ENCODE results near the gene RSRC2.
"Not testable (repeated sequence)": the region's sequence is repeated elsewhere in the genome, so short reads cannot be mapped to it uniquely, and the experiment has no call there.

RSRC2 gene, protein sequence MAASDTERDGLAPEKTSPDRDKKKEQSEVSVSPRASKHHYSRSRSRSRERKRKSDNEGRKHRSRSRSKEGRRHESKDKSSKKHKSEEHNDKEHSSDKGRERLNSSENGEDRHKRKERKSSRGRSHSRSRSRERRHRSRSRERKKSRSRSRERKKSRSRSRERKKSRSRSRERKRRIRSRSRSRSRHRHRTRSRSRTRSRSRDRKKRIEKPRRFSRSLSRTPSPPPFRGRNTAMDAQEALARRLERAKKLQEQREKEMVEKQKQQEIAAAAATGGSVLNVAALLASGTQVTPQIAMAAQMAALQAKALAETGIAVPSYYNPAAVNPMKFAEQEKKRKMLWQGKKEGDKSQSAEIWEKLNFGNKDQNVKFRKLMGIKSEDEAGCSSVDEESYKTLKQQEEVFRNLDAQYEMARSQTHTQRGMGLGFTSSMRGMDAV

DNA sequence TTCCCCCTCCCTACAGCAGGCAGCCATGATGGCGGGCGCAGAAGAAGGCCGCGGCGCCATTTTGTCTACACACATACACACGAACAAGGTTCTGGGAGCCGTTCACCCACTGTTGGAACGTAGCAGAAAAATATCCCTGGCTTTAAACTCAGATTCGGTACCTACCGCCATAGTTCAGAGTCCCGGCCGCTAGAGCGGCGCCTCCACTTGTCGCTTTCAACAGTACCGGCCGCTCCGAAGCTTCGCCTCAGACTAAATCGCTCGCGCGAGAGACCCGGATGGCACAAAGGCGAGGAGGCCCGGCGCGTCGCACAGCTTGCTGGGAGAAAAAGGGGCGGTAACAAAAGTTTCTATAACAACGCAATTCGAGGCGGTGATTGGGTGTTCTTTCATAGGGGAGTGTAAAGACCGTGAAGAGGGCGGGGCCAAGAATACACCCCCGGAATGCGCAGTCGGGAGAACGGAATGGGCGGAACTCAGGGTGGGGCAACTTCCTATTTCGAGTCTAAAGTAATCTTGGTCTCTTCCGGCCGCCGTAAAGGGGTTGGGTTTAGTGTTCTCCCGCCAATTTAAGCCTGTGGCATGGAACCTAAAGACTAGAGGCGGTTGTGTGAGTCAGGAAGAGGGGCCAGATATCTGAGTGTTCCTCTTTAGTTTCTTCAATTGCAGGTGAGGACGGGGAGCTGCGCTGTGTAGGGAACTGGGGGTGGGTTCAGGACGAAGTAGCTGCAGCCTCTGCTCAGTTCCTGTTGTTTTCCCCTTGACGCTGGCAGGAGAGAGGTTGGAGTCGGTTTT lies at the start of gene RSRC2, which contains the start of gene KNTC1:
RSRC2 (minus strand) TSS at position 254 of the 795 bp plus-strand sequence; CDS start at position 171, 83 bp downstream.
KNTC1 (plus strand) TSS at position 567 of the 795 bp plus-strand sequence. CDS start 2,815 bp downstream, outside the sequence.
- peak; percentile 31 for DNase-seq

- no peak for DNase-seq
Observed at GRCh38 chr12:122571821-122572220, 45.1 kb upstream of the RSRC2 start.

DNA sequence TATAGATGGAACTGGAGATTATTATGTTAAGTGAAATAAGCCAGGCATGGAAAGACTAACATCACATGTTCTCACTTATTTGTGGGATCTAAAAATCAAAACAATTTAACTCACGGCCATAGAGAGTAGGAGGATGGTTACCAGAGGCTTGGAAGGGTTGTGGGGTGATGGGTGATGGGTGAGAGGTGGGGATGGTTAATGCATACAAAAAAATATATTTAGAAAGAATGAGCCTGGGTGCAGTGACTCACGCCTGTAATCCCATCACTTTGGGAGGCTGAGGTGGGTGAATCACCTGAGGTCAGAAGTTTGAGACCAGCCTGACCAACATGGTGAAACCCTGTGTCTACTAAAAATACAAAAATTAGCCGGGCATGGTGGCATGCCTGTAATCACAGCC lies 43.3 kb upstream of the RSRC2 start:
- not testable (repeated sequence) for DNase-seq

- DNase-seq, result no peak
Observed at GRCh38 chr12:122569288-122569687, 42.6 kb upstream of the RSRC2 start.

GRCh38 chr12:122566816-122567215 lies 40.1 kb upstream of the RSRC2 start:
- not testable (repeated sequence) for DNase-seq

- no peak for DNase-seq
Observed at GRCh38 chr12:122563361-122563760, 36.6 kb upstream of the RSRC2 start.

DNA sequence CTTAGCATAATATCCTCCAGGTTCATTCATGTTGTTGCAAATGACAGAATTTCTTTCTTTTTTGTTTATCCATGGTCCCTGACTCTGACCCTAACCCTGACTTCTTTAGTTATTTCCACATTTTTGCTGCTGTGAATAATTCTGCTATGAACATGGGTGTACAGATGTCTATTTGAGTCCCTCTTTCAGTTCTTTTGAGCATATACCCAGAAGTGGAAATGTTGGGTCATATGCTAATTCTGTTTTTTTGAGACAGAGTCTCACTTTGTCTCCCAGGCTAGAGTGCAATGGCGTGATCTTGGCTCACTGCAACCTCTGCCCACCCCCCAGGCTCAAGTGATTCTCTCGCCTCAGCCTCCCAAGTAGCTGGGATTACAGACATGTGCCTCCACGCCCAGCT lies 33.4 kb upstream of the RSRC2 start:
- DNase-seq, result no peak

- no peak for DNase-seq
Observed at GRCh38 chr12:122558745-122559641, 32.3 kb upstream of the RSRC2 start.

DNA sequence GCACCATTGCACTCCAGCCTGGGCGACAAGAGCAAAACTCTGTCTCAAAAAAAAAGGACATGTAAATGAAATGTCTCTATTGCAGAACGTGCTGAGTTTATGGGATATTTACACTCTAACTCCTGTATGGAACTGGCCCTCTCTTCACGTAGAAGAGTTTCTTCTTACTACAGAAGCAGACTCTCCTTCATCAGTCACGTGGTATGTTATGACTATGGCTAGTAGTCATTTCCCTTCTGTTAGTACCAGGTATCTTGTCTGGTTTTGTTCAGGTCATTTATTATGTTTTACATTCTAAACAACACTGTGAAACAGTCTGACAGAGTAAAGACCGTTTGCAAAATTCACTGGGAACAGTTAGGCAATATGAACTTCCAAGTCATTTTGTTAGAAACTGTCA lies 20.6 kb upstream of the RSRC2 start:
- no peak for DNase-seq

- DNase-seq, result no peak
Observed at GRCh38 chr12:122545855-122546254, 19.1 kb upstream of the RSRC2 start.

- no peak for DNase-seq
Observed at GRCh38 chr12:122544537-122544936, 17.8 kb upstream of the RSRC2 start.

DNA sequence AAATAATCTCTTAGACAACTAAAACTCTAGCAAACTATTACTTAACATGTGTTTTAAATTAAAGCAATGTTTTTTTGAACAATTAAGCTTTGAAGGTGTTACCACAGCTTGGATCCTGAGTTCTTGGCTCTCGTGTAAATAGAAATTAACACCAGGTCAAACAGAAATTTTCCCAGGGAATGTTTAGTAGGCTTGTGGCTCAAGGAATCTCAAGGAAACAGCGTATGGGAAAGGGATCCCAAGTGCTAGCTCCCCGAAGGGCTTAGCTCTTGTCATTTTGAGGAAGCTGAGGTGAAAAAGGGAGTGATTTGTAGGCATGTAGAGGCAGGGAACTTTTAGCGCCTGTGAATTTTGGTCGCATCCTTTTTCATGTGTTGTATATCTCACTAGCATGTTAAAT lies 11.8 kb upstream of the RSRC2 start:
- no peak for DNase-seq

DNA sequence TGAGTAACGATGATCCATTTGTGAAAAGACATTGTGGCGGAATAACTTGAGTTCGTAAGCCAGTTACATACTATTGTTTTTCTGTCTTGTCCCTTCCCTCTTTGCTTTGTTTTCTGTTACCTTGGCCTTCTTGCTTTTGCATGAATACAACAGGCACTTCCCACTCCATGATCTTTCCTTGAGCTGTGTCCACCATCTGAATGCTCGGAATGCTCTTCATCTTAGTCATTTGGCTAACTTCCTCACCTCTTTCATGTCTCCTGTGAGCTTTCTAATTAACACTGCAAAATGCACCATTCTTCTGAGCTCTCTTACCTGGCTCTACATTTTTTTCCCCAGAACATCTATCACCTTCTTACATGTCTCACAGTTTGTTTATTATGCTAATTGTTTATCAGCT lies 10.3 kb upstream of the RSRC2 start:
- DNase-seq, result no peak

GRCh38 chr12:122533856-122534255 lies 7.1 kb upstream of the RSRC2 start:
- no peak for DNase-seq

DNA sequence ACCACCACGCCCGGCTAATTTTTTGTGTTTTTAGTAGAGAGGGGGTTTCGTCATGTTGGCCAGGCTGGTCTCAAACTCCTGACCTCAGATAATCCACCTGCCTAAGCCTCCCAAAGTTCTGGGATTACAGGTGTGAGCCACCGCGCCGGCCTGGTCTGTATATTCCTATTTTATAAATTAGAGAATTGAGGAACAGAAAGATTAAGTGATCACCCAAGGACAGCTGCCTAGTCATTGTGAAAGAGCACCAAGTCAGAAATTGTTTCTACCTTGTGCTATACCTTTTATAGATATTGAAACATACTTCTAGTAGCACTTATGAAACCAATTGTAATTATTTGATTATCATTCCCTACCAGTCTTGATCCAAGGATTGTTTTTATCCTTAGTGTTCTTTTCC lies 2.3 kb upstream of the RSRC2 start:
- DNase-seq, result no peak

DNA sequence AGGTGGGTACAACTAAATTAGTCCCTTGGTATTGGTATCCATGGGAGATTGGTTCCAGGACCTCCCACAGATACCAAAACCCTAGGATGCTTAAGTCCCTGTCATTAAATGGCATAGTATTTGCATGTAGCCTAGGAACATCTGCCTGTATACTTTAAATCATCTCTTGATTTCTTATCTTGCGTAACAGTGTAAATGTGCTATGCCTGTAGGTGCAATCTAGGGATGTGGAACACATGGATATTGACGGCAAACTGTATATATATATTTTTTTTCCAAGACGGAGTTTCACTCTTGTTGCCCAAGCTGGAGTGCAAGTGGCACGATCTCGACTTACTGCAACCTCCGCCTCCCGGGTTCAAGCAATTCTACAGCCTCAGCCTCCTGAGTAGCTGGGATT lies 1.8 kb upstream of the RSRC2 start:
- no peak for DNase-seq

DNA sequence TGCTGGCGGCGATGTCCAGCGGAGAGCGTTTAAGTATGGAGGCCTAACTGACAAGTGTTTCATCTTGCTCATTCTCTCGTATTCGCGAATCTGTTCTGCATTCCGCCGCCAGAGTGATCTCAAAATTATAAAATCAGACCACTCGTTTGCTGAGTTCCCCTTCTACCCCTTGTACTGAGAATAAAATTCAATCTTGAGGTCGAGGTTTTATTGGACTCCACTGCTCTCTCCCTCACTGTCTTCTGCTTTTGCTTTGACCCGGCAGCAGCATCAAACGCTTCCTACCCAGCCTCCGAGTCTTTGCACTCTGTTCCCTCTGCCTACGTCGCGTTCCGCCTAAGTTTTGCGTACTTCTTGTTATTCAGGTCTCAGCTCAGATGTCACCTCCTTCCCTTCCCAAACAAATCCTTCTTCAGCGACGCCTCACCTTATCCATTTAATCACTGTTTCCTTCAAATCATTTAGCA lies 775 bp upstream of the RSRC2 start:
- DNase-seq, result no peak

GRCh38 chr12:122523846-122524718 lies 2.7 kb downstream of the RSRC2 start:
- DNase-seq, result no peak

GRCh38 chr12:122523280-122523679 lies 3.5 kb downstream of the RSRC2 start:
- DNase-seq, result no peak

DNA sequence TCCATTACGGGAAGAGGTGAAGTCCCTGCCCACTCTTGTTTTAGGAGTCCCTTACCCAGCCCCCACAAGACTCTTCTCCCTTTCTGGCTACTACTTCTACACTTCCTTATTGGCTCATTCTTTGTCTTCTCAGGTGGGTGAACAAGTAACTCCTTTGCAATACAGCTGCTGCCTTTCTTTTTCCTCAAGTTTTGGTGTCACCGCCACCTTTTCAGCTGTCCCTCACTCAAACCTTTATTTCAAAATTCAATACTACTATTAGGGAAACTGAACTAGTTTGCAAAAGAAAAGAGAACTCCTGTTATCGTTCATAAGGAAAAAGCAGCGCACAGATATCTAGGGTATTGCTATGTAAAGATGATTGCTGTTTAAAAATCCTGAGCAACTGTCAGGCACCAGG lies 6.1 kb downstream of the RSRC2 start:
- no peak for DNase-seq

DNA sequence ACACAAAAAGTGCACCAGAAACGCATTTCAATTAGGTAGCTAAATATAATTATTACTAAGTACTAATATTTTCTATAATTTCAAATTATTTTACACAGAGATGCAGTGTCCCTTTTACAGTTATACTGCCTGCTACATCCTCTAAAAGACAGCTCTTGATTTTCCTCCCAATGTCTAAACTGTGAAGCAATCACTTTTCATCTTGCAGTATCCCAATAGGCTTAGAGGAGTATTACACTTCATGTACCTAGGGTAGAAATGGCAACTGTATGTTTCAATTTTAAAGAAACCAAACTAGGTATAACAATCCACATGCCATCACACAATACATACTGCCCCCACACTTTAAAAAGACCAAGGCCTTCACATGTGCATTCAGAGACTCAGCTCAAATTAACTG lies 7.3 kb downstream of the RSRC2 start:
- DNase-seq, result no peak

GRCh38 chr12:122518908-122519307 lies 7.8 kb downstream of the RSRC2 start:
- no peak for DNase-seq

All from cortex of kidney (tissue), 1 donor.